ENCODE measurements around the gene BTBD9. TPM values are rescaled to one million over a fixed set of nuclear protein-coding genes. Genes with fewer than 3 reads are reported as not detected.

Gene BTBD9
- total RNA-seq, 1 experiment from 2014 or later = 19.4 TPM

DNA sequence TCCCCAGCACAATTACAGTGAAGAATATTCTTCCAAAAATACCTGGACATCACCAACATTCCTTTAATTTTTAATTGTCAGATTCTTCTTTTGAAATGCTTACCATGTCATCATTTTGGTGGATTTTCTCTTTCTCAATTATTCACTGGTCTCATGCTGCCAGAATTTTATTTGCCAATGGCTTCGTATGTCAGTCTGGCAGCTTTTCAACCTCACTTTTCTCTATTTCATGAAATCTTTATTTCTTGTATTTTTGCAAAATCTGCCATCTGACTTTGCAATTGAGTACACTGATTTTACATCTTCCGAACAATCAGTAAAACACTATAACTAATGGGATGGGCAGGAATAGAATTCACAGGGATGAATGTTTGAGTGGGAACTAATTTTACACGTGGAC is 84.1 kb downstream of the BTBD9 start:
- Mint-ChIP-seq H3K9me3 (ENCODE audit: low read depth, unreplicated experiment) (no peaks in the 10 kb centered on the region), H3K27ac (ENCODE audit: unreplicated experiment) (no peak overlapping the region), H3K4me3 (ENCODE audit: low read depth, unreplicated experiment) (no peak overlapping the region), H3K4me1 (ENCODE audit: low read depth, unreplicated experiment) (no peaks in the 10 kb centered on the region), H3K27me3 (ENCODE audit: unreplicated experiment) (no peaks in the 10 kb centered on the region), H3K36me3 (ENCODE audit: insufficient read depth, unreplicated experiment) (no peaks in the 10 kb centered on the region)
- CTCF ChIA-PET = no interaction called here
- no TSS peak for BruUV-seq (replicated peaks)
- intact Hi-C loops (cut with micrococcal nuclease; ENCODE audit: unreplicated experiment) = no loop called here
- DNase-seq = no peak
- TF ChIP-seq, protein P1, sequence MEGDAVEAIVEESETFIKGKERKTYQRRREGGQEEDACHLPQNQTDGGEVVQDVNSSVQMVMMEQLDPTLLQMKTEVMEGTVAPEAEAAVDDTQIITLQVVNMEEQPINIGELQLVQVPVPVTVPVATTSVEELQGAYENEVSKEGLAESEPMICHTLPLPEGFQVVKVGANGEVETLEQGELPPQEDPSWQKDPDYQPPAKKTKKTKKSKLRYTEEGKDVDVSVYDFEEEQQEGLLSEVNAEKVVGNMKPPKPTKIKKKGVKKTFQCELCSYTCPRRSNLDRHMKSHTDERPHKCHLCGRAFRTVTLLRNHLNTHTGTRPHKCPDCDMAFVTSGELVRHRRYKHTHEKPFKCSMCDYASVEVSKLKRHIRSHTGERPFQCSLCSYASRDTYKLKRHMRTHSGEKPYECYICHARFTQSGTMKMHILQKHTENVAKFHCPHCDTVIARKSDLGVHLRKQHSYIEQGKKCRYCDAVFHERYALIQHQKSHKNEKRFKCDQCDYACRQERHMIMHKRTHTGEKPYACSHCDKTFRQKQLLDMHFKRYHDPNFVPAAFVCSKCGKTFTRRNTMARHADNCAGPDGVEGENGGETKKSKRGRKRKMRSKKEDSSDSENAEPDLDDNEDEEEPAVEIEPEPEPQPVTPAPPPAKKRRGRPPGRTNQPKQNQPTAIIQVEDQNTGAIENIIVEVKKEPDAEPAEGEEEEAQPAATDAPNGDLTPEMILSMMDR (IDR thresholded peaks at IDR 0.05; ENCODE audit: unreplicated experiment) = no peak

DNA sequence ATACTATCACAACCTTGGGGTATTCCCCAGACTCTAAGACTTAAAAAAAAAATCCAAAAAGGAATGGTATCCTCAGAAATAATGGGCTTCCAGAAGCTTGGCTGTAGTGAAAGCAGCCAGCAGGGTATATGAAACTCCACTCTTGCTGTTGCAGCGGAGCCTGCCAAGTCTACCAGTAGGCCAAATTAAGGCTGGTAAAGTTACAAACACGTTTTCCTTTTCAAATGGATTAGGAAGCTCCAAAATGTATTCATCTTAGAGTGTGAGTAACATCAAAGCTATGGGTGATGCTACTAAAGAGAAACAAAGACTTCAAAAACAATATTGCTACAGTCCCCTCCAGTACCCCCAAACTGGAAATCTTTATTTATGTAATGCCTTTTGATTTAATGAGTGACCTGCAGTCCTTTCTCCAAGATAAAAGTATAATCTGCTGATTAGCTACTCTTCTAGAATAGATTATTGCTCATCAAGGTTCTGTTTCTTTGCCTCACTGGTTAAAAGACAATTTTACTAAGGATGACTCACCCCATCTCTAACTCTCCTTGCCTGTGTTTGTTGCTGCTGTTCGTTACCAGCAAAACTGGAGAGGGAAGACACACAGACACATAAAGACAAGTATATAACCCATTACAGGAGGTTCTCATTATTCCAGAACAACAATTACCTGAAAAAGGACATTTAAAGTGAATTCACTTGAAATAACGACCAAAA is 84.9 kb downstream of the BTBD9 start:
- intact Hi-C loops (cut with micrococcal nuclease; ENCODE audit: unreplicated experiment) = no loop called here
- H3K9me3 Mint-ChIP-seq (ENCODE audit: low read depth, unreplicated experiment) = no peaks in the 10 kb centered on the region
- H3K4me3 Mint-ChIP-seq (ENCODE audit: low read depth, unreplicated experiment) = no peak overlapping the region
- CTCF ChIA-PET = no interaction called here
- no peaks in the 10 kb centered on the region for H3K36me3 Mint-ChIP-seq (ENCODE audit: insufficient read depth, unreplicated experiment)
- H3K27me3 Mint-ChIP-seq (ENCODE audit: unreplicated experiment) = no peaks in the 10 kb centered on the region
- no peak for DNase-seq
- BruUV-seq (replicated peaks) = no TSS peak
- TF ChIP-seq, protein P1 (IDR thresholded peaks at IDR 0.05; ENCODE audit: unreplicated experiment) = no peak
- no peaks in the 10 kb centered on the region for H3K4me1 Mint-ChIP-seq (ENCODE audit: low read depth, unreplicated experiment)
- no peak overlapping the region for H3K27ac Mint-ChIP-seq (ENCODE audit: unreplicated experiment)

DNA sequence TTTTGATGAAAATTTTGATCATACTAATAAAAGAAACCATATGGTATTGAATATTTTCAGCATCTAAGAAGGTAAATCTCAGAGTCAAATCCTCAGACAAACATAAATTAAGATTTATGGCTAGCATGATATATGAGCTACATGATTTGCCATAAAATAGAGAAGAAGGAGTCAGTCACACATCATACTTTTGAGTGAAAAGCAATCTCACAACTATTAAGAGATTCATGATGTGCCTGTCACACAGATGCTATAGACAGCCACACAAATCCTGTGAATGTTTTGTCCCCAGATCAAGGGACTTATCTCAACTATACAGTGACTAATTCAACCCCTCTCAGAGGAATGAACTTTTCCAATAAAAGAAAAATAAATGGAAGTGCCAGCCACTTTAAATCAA is 85.7 kb downstream of the BTBD9 start:
- DNase-seq = no peak
- TF ChIP-seq, protein P1 (IDR thresholded peaks at IDR 0.05; ENCODE audit: unreplicated experiment) = no peak
- Mint-ChIP-seq H3K4me1 (ENCODE audit: low read depth, unreplicated experiment) (no peaks in the 10 kb centered on the region), H3K27ac (ENCODE audit: unreplicated experiment) (no peak overlapping the region), H3K27me3 (ENCODE audit: unreplicated experiment) (no peaks in the 10 kb centered on the region), H3K4me3 (ENCODE audit: low read depth, unreplicated experiment) (no peak overlapping the region), H3K36me3 (ENCODE audit: insufficient read depth, unreplicated experiment) (no peaks in the 10 kb centered on the region), H3K9me3 (ENCODE audit: low read depth, unreplicated experiment) (no peaks in the 10 kb centered on the region)
- BruUV-seq (replicated peaks) = no TSS peak
- CTCF ChIA-PET = no interaction called here
- intact Hi-C loops (cut with micrococcal nuclease; ENCODE audit: unreplicated experiment) = no loop called here

DNA sequence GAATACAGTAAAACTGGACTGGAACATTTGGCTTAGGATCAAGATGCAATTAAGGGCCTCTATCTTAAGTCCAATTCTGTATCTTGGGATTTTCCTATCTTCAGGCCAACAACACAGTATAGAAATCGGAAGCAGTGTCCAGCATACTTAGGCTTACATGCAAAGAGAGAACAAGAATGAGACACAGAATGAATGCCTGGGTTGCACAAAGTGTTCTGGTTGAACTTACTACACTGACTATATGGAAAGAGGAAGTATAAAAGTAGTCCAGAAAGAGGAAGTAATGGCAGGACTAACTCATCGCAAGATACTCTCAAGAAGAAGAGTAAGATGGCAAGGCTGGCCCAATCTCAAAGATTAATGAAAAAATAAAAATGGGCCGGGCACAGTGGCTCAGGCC is 87.6 kb downstream of the BTBD9 start:
- Mint-ChIP-seq H3K4me3 (ENCODE audit: low read depth, unreplicated experiment) (no peak overlapping the region), H3K9me3 (ENCODE audit: low read depth, unreplicated experiment) (no peaks in the 10 kb centered on the region), H3K4me1 (ENCODE audit: low read depth, unreplicated experiment) (no peaks in the 10 kb centered on the region), H3K27me3 (ENCODE audit: unreplicated experiment) (no peaks in the 10 kb centered on the region), H3K36me3 (ENCODE audit: insufficient read depth, unreplicated experiment) (no peaks in the 10 kb centered on the region), H3K27ac (ENCODE audit: unreplicated experiment) (no peak overlapping the region)
- BruUV-seq (replicated peaks) = no TSS peak
- intact Hi-C loops (cut with micrococcal nuclease; ENCODE audit: unreplicated experiment) = no loop called here
- no peak for DNase-seq
- CTCF ChIA-PET = interaction anchor here (0.7 kb wide), 1 partner anchor 279 kb away, joined by 4 read pairs; no protein-coding TSS in a partner anchor
- TF ChIP-seq, protein P1 (IDR thresholded peaks at IDR 0.05; ENCODE audit: unreplicated experiment) = no peak

All from Calu3 (cell line).